Measurements from ENCODE around the gene LAMTOR4.

DNA sequence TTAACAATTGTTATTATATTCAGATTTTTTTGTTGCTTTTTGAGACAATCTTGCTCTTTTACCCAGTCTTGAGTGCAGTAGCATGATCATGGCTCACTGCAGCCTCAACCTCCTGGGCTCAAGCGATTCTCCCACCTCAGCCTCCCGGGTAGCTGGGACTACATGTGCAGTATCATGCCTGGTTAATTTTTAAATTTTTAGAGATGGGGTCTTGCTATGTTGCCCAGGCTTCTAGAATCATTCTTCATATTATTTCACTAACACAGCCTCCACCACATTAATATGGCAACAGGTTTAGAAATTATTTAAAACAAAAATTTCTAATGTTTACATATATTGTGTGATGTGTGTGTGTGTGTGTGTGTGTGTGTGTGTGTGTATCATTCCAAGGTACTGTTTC lies 1.4 kb upstream of the LAMTOR4 start:
- TF ChIP-seq, protein P1, sequence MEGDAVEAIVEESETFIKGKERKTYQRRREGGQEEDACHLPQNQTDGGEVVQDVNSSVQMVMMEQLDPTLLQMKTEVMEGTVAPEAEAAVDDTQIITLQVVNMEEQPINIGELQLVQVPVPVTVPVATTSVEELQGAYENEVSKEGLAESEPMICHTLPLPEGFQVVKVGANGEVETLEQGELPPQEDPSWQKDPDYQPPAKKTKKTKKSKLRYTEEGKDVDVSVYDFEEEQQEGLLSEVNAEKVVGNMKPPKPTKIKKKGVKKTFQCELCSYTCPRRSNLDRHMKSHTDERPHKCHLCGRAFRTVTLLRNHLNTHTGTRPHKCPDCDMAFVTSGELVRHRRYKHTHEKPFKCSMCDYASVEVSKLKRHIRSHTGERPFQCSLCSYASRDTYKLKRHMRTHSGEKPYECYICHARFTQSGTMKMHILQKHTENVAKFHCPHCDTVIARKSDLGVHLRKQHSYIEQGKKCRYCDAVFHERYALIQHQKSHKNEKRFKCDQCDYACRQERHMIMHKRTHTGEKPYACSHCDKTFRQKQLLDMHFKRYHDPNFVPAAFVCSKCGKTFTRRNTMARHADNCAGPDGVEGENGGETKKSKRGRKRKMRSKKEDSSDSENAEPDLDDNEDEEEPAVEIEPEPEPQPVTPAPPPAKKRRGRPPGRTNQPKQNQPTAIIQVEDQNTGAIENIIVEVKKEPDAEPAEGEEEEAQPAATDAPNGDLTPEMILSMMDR (IDR thresholded peaks at IDR 0.05): no peak
- TF ChIP-seq POLR2A (IDR thresholded peaks at IDR 0.05): no peak

Measured in heart left ventricle (tissue), 13 donors.